ENCODE measurements around the gene ATIC. TPM values are rescaled to one million over a fixed set of nuclear protein-coding genes. Genes with fewer than 3 reads are reported as not detected.

ATIC gene
- total RNA-seq, 4 donors from 2014 or later: 29.4 to 42.7 (median 38.6) TPM

GRCh38 chr2:215364157-215365155 is 52.6 kb downstream of the ATIC start:
- Histone ChIP-seq H3K36me3 (peaks cover 0 to 80% (median 0%) of the 10 kb centered on the region in 3 donors), H3K9me3 (no peaks in the 10 kb centered on the region)

GRCh38 chr2:215365184-215365658 is 53.4 kb downstream of the ATIC start:
- no peaks in the 10 kb centered on the region for H3K27me3 ChIP-seq
- H3K4me3 ChIP-seq: no peak overlapping the region
- WGBS, 2 donors: 76 to 85% methylated on average over 4 of the region's 4 CpGs
- no peak overlapping the region for H3K27ac ChIP-seq
- intact Hi-C loops (cut with DNase I): no loop called here
- H3K36me3 ChIP-seq: peaks cover 0 to 76% (median 0%) of the 10 kb centered on the region in 3 donors
- TF ChIP-seq CTCF (IDR thresholded peaks at IDR 0.05) (no peak), POLR2A (IDR thresholded peaks at IDR 0.05) (no peak)
- no peak for DNase-seq
- H3K4me1 ChIP-seq: no peaks in the 10 kb centered on the region
- no peaks in the 10 kb centered on the region for H3K9me3 ChIP-seq

More at GRCh38 chr2:215364157-215365155, 52.6 kb downstream of the ATIC start:
- intact Hi-C loops (cut with DNase I): no loop called here
- Histone ChIP-seq H3K4me1 (no peaks in the 10 kb centered on the region), H3K4me3 (no peak overlapping the region), H3K27ac (no peak overlapping the region), H3K27me3 (no peaks in the 10 kb centered on the region)
- TF ChIP-seq CTCF (IDR thresholded peaks at IDR 0.05): no peak
- TF ChIP-seq POLR2A (IDR thresholded peaks at IDR 0.05): no peak
- no peak for DNase-seq
- WGBS, 2 donors: 91% methylated on average over 10 of the region's 10 CpGs

- H3K27ac ChIP-seq: no peak overlapping the region
- no peaks in the 10 kb centered on the region for H3K4me1 ChIP-seq
- DNase-seq: no peak
- H3K36me3 ChIP-seq: peaks cover 0 to 63% (median 0%) of the 10 kb centered on the region in 3 donors
- no peaks in the 10 kb centered on the region for H3K27me3 ChIP-seq
- intact Hi-C loops (cut with DNase I): no loop called here
- no peak overlapping the region for H3K4me3 ChIP-seq
- no peak for TF ChIP-seq POLR2A (IDR thresholded peaks at IDR 0.05)
- no peak for TF ChIP-seq CTCF (IDR thresholded peaks at IDR 0.05)
- whole genome bisulfite sequencing, 2 donors: 79 to 82% methylated on average over 4 of the region's 4 CpGs
- H3K9me3 ChIP-seq: no peaks in the 10 kb centered on the region
These were observed 54.7 kb downstream of the ATIC start for GRCh38 chr2:215366440-215367032.

- Histone ChIP-seq H3K36me3 (peaks cover 0 to 58% (median 0%) of the 10 kb centered on the region in 3 donors), H3K4me3 (no peak overlapping the region), H3K27me3 (no peaks in the 10 kb centered on the region), H3K9me3 (no peaks in the 10 kb centered on the region), H3K27ac (no peak overlapping the region), H3K4me1 (no peaks in the 10 kb centered on the region)
- TF ChIP-seq CTCF (IDR thresholded peaks at IDR 0.05): no peak
- no peak for TF ChIP-seq POLR2A (IDR thresholded peaks at IDR 0.05)
- DNase-seq: no peak
- intact Hi-C loops (cut with DNase I): no loop called here
- WGBS, 2 donors: 79 to 81% methylated on average over 11 of the region's 11 CpGs
These were observed 56.0 kb downstream of the ATIC start for GRCh38 chr2:215367662-215368492.
